GM19328 (cell line): Measurements from ENCODE around the gene MMP23B.
"Not testable (repeated sequence)": the region's sequence is repeated elsewhere in the genome, so short reads cannot be mapped to it uniquely, and the experiment has no call there.

Source experiments
- ATAC-seq: cut with Tn5 transposase; IDR thresholded peaks from one replicate; pipeline ENCODE4 v1.9.1; 2021; ENCODE audit warnings: mild to moderate bottlenecking, moderate library complexity; ENCODE audit not compliant: unreplicated experiment

The MMP23B gene

GRCh38 chr1:1664318-1664717 is 32.3 kb downstream of the MMP23B start:
- not testable (repeated sequence) for ATAC-seq

- ATAC-seq = no peak
These were observed 33.2 kb downstream of the MMP23B start for GRCh38 chr1:1664941-1665814.

DNA sequence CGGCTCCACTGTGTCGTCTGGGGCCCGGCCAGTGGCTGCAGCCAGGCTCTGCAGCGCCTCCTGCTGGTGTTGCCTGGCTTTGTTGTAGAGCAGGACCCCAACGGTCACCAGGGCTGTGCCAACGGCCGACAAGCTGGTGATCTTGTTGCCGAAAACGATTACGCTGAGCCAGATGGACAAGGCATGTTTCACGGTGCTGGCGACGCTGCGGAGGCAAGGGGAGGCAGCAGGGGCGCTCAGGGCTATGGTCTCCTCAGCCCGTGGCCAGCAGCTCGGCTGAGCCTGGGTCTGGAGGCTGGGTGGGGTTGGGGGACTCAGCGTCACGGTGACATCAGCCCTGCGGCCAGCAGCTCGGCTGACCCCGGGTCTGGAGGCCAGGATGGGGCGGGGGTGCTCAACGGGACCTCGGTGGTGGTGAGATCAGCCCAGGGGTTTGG is 33.9 kb downstream of the MMP23B start:
- ATAC-seq = no peak

- no peak for ATAC-seq
These were observed 34.6 kb downstream of the MMP23B start for GRCh38 chr1:1666526-1666925.

- ATAC-seq = no peak
These were observed 37.8 kb downstream of the MMP23B start for GRCh38 chr1:1669468-1670440.

DNA sequence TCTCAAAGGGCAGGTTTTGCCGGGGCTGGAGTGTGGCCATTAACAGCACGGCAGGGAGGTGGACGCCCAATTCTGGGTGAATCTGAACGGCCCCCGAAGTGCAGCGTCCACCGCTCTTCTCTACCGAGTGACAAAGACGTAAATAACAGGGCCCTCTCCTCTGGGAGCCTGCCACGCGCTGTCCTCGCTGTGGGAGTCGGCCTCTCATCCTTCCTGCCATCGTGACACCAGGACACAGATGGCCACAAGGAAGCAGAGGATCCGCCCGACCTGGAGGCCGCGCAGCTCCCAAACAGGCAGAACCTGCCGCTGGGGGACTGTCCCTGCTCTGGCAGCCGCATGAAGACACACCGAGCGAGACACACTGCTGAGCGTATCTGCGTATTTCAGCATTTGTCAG is 38.9 kb downstream of the MMP23B start:
- no peak for ATAC-seq

GRCh38 chr1:1671365-1672119 is 39.6 kb downstream of the MMP23B start:
- ATAC-seq = no peak

GRCh38 chr1:1672181-1672965 is 40.4 kb downstream of the MMP23B start:
- no peak for ATAC-seq

- not testable (repeated sequence) for ATAC-seq
These were observed 42.8 kb downstream of the MMP23B start for GRCh38 chr1:1674806-1675205.

- ATAC-seq = not testable (repeated sequence)
These were observed 43.2 kb downstream of the MMP23B start for GRCh38 chr1:1675218-1675617.

GRCh38 chr1:1676087-1676486 is 44.1 kb downstream of the MMP23B start:
- ATAC-seq = not testable (repeated sequence)

- peak; percentile 52 for ATAC-seq
These were observed 46.0 kb downstream of the MMP23B start for GRCh38 chr1:1677718-1678580.

GRCh38 chr1:1678581-1679380 is 46.8 kb downstream of the MMP23B start:
- no peak for ATAC-seq

DNA sequence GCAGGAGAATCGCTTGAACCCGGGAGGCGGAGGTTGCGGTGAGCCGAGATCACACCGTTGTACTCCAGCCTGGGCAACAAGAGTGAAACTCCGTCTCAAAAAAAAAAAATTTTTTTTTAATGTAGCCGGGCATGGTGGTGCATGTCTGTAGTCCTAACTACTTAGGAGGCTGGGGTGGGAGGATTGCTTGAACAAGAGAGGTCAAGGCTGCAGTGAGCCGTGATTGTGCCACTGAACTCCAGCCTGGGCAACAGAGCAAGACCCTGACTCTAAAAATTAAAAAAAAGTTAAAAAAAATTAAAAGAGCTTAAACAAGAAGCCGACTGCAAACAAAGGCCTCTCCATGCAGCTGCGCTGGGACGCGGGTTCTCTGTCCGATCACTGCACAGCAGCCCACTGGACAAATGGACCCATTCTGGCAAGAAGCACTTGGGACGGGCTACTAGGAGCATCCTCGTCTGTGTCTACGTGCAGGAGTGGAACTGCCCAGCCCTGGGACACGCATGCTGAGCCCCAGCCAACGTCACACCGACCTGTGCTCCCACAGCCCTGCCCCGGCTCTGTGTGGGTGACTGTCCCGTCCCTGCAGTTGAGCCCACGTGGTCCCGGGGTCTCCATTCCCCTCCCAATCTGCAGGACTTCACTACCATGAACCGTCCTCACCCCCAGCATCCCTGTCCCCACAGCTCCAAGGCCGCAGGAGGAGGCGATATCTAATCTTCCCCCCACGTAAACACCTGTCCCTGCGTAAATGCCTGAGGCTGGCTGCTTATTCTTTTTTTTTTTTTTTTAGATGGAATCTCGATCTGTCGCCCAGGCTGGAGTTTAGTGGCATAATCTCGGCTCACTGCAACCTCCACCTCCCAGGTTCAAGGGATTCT is 48.3 kb downstream of the MMP23B start:
- ATAC-seq = no peak

DNA sequence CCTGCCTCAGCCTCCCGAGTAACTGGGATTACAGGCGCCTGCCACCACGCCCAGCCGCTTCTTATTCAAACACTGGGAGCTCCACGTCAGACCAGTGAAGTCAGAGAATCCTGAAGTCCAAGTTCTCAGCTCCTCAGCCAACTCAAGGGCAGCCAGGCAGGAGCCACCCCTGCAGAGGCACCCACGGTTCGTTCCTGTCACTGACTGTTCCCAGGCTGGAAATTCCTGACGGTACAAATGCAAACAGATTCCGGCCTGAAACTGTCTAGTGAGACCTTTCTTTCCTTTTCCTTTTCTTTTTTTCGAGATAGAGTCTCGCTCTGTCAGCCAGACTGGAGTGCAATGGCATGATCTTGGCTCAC is 48.9 kb downstream of the MMP23B start:
- no peak for ATAC-seq

DNA sequence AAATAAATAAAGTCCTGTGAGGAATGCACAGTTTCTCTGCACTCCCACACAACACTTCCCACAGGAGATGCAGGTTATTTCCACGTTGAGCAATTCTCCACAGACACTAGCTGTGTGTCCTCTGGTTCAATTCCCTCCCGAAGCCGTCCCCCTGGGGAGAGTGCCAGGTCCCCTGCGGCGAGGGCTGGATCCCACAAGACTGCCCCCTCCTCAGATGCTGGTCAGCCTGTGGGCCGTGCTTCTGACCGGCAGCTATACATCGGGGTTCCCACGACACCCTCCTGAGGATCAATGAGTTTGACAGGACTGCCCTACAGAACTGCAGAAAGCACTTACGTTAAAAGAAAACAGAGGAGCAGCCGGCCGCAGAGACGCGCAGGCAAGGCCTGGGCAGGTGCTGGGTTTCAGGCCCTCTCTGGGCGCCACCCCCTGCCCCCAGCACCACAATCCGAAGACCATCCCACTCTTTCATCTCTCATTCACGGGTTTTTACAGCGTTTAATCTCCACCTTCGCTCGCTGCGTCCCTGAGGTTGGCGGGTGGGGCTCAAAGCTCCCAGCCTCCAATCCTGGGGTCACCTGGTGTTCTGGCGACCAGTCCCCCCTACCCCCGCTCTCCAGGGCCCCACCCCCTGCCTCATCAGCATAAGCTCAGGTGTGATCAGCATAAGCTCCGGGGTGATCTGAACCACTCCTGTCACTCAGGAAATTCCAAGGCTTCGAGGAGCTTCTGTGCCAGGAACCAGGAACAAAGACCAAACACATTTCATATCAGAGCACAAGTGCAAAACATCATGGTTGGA is 51.3 kb downstream of the MMP23B start:
- ATAC-seq = no peak
